ENCODE results near the gene ZFYVE9. TPM values are rescaled to one million over a fixed set of nuclear protein-coding genes. Genes with fewer than 3 reads are reported as not detected.

Gene ZFYVE9
- total and polyA plus RNA-seq, 10 of the 15 experiments (the other 5 are each of a cell fraction or from before 2014, with no cell fraction given) = 0.26 to 6.9 (median 2.3) TPM

DNA sequence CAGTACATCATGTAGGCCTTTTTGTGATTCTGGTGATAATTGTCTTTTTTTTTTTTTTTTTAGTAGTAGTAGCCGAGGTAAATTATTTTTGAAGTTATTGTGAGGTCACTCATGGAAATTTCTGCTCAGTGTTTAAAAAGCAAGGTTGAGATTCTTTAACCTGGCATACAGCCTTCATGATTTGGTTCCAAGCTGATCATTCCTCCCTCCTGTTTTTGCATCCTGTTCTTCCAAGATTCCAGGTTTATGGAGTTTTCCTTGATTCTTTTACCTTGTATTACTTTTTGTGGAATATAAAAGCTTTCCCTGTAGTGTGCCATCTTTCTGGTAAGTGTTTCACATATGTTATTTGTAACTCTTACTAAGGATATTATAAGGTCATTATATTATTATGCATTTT lies 9.1 kb downstream of the ZFYVE9 start:
- Histone ChIP-seq H3K9me3 (replicated peaks; ENCODE audit: control insufficient read depth, insufficient read depth, low read length) (no peaks in the 10 kb centered on the region), H3K27me3 (replicated peaks in 1 of 2; ENCODE audit: control insufficient read depth in 2 of 2, insufficient read depth in 2 of 2, low read length in 1 of 2) (no peaks in the 10 kb centered on the region), H3K27ac (ENCODE audit: control insufficient read depth, insufficient read depth) (no peak overlapping the region), H3K9ac (ENCODE audit: control insufficient read depth, insufficient read depth, low read length) (no peak overlapping the region), H2AFZ (ENCODE audit: control insufficient read depth, low read depth, low read length) (no peak overlapping the region), H3K4me1 (ENCODE audit: control insufficient read depth, insufficient read depth, low read length) (peaks cover 3% of the 10 kb centered on the region; the same call in 1 of the 2 replicates), H3K4me3 (no peak overlapping the region), H3K36me3 (ENCODE audit: control insufficient read depth in 2 of 2, insufficient read depth in 2 of 2, low read length in 1 of 2) (no peaks in the 10 kb centered on the region), H3K4me2 (ENCODE audit: control insufficient read depth, insufficient read depth) (no peak overlapping the region), H4K20me1 (ENCODE audit: control insufficient read depth, insufficient read depth) (no peaks in the 10 kb centered on the region; the same call in 1 of the 2 replicates), H3K79me2 (ENCODE audit: control insufficient read depth, insufficient read depth, low read length) (no peaks in the 10 kb centered on the region)
- CTCF ChIA-PET = no interaction called here
- TF ChIP-seq NRF1 (conservative IDR thresholded peaks at IDR 0.05; ENCODE audit: low read depth, low read length) (no peak), NFYB (IDR thresholded peaks at IDR 0.05; ENCODE audit: insufficient read depth, low read depth, low read length) (no peak), HDGF (IDR thresholded peaks at IDR 0.05) (no peak), ESRRA (IDR thresholded peaks at IDR 0.05; ENCODE audit: low read length) (no peak), FOXK2 (IDR thresholded peaks at IDR 0.05) (no peak), PKNOX1 (IDR thresholded peaks at IDR 0.05) (no peak)
- BruUV-seq (replicated peaks) = no TSS peak
- RAD21 ChIA-PET (ENCODE audit: unreplicated experiment) = no interaction called here
- in situ Hi-C loops (cut with MboI) (no loop called here), intact Hi-C loops (cut with micrococcal nuclease; ENCODE audit: unreplicated experiment) (no loop called here)
- DNase-seq (ENCODE audit: low read depth, low spot score) (no peak), FAIRE-seq (no peak), ATAC-seq (no peak)
- SMC1A ChIA-PET (ENCODE audit: uncharacterized antibody, unreplicated experiment) = interaction anchor here (0.6 to 1.1 kb wide), 2 partner anchors 18 to 265 kb away, joined by 3 read pairs; no protein-coding TSS in a partner anchor
- POLR2A ChIA-PET = no interaction called here
- no CpG with 5 or more reads among the region's 1 CpG for WGBS (ENCODE audit: insufficient coverage, insufficient replicate concordance, low lambda C conversion rate, missing lambda C conversion rate)

GRCh38 chr1:52152572-52152971 lies 10.7 kb downstream of the ZFYVE9 start:
- DNase-seq (ENCODE audit: low read depth, low spot score) = no peak
- ATAC-seq = no peak
- no peak overlapping the region for H3K9ac ChIP-seq (ENCODE audit: control insufficient read depth, insufficient read depth, low read length)
- in situ Hi-C loops (cut with MboI) = no loop called here
- no peak overlapping the region for H3K4me3 ChIP-seq
- no peaks in the 10 kb centered on the region for H3K36me3 ChIP-seq (ENCODE audit: control insufficient read depth in 2 of 2, insufficient read depth in 2 of 2, low read length in 1 of 2)
- H3K4me1 ChIP-seq (ENCODE audit: control insufficient read depth, insufficient read depth, low read length) = peaks cover 3% of the 10 kb centered on the region; the same call in 1 of the 2 replicates
- H2AFZ ChIP-seq (ENCODE audit: control insufficient read depth, low read depth, low read length) = no peak overlapping the region
- H3K4me2 ChIP-seq (ENCODE audit: control insufficient read depth, insufficient read depth) = no peak overlapping the region
- ChIA-PET CTCF (interaction anchor here (1.2 kb wide), 1 partner anchor 37 kb away, joined by 3 read pairs; no protein-coding TSS in a partner anchor), SMC1A (ENCODE audit: uncharacterized antibody, unreplicated experiment) (interaction anchor here (0.7 kb wide), 1 partner anchor 9 kb away, joined by 3 read pairs; no protein-coding TSS in a partner anchor), POLR2A (no interaction called here), RAD21 (ENCODE audit: unreplicated experiment) (no interaction called here)
- H3K79me2 ChIP-seq (ENCODE audit: control insufficient read depth, insufficient read depth, low read length) = no peaks in the 10 kb centered on the region
- WGBS (ENCODE audit: insufficient coverage, insufficient replicate concordance, low lambda C conversion rate, missing lambda C conversion rate) = 98% methylated on average over 2 of the region's 2 CpGs
- H3K27ac ChIP-seq (ENCODE audit: control insufficient read depth, insufficient read depth) = no peak overlapping the region
- no TSS peak for BruUV-seq (replicated peaks)
- H3K9me3 ChIP-seq (replicated peaks; ENCODE audit: control insufficient read depth, insufficient read depth, low read length) = no peaks in the 10 kb centered on the region
- no peaks in the 10 kb centered on the region; the same call in 1 of the 2 replicates for H4K20me1 ChIP-seq (ENCODE audit: control insufficient read depth, insufficient read depth)
- intact Hi-C loops (cut with micrococcal nuclease; ENCODE audit: unreplicated experiment) = no loop called here
- no peak for FAIRE-seq
- H3K27me3 ChIP-seq (replicated peaks in 1 of 2; ENCODE audit: control insufficient read depth in 2 of 2, insufficient read depth in 2 of 2, low read length in 1 of 2) = no peaks in the 10 kb centered on the region
- no peak for TF ChIP-seq BMI1 (IDR thresholded peaks at IDR 0.05; ENCODE audit: borderline replicate concordance)
- no peak for TF ChIP-seq SRF (IDR thresholded peaks at IDR 0.05; ENCODE audit: low read depth in 2 of 2, low read length in 2 of 2)
- no peak for TF ChIP-seq CBX5 (IDR thresholded peaks at IDR 0.05; ENCODE audit: low read depth)
- TF ChIP-seq IKZF1 (conservative IDR thresholded peaks at IDR 0.05) = no peak
- TF ChIP-seq HDAC6 (IDR thresholded peaks at IDR 0.05; ENCODE audit: unreplicated experiment) = no peak
- TF ChIP-seq, protein P1, sequence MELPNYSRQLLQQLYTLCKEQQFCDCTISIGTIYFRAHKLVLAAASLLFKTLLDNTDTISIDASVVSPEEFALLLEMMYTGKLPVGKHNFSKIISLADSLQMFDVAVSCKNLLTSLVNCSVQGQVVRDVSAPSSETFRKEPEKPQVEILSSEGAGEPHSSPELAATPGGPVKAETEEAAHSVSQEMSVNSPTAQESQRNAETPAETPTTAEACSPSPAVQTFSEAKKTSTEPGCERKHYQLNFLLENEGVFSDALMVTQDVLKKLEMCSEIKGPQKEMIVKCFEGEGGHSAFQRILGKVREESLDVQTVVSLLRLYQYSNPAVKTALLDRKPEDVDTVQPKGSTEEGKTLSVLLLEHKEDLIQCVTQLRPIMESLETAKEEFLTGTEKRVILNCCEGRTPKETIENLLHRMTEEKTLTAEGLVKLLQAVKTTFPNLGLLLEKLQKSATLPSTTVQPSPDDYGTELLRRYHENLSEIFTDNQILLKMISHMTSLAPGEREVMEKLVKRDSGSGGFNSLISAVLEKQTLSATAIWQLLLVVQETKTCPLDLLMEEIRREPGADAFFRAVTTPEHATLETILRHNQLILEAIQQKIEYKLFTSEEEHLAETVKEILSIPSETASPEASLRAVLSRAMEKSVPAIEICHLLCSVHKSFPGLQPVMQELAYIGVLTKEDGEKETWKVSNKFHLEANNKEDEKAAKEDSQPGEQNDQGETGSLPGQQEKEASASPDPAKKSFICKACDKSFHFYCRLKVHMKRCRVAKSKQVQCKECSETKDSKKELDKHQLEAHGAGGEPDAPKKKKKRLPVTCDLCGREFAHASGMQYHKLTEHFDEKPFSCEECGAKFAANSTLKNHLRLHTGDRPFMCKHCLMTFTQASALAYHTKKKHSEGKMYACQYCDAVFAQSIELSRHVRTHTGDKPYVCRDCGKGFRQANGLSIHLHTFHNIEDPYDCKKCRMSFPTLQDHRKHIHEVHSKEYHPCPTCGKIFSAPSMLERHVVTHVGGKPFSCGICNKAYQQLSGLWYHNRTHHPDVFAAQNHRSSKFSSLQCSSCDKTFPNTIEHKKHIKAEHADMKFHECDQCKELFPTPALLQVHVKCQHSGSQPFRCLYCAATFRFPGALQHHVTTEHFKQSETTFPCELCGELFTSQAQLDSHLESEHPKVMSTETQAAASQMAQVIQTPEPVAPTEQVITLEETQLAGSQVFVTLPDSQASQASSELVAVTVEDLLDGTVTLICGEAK (IDR thresholded peaks at IDR 0.05; ENCODE audit: borderline replicate concordance) = no peak

Measured in GM12878 (cell line).